GM12878 (cell line): ENCODE measurements around the gene IGSF23. TPM values are rescaled to one million over a fixed set of nuclear protein-coding genes. Genes with fewer than 3 reads are reported as not detected.

Experiments
- ATAC-seq: fragments of 200-7000 bp; cut with Tn5 transposase; 3 replicates; pipeline ENCODE4 v1.9.1; 2020; ENCODE audit warnings: mild to moderate bottlenecking, moderate library complexity
- BruUV-seq: library from RNA; stranded (reverse); fragments of 400-500 nt; replicated peaks from 2 replicates; lab custom pipeline; 2021; lab: Mats Ljungman, UMichigan
- CTCF ChIA-PET: fragments of 300-600 bp; sonication (Branson Sonifier 250); formaldehyde crosslinking; extraction: SDS; loops from one replicate; lab custom pipeline; 2021; ENCODE audit warnings: inconsistent platforms; lab: Yijun Ruan, JAX
- POLR2A ChIA-PET: fragments of 350-600 bp; formaldehyde crosslinking; extraction: SDS; loops from one replicate; lab custom pipeline; 2021; ENCODE audit warnings: inconsistent platforms; lab: Charles Lee
- RAD21 ChIA-PET: fragments of 300-600 bp; sonication (Branson Sonifier 250); formaldehyde crosslinking; loops from one replicate; lab custom pipeline; 2023; ENCODE audit warnings: antibody characterized with exemption; ENCODE audit not compliant: unreplicated experiment; lab: Charles Lee
- SMC1A ChIA-PET: fragments of 300-600 bp; sonication (Branson Sonifier 250); formaldehyde crosslinking; loops from one replicate; lab custom pipeline; 2023; ENCODE audit not compliant: unreplicated experiment, uncharacterized antibody; lab: Charles Lee
- DNase-seq: peaks from one replicate; pipeline ENCODE4 v3.0.0-alpha.2; 2011; ENCODE audit warnings: low read depth, low spot score
- FAIRE-seq: peaks from 3 replicates; lab custom pipeline; 2011; peaks lifted over from hg19 to GRCh38; lab: Jason Lieb, UNC
- H2AFZ ChIP-seq: 2 replicates; pipeline ENCODE4 v1.6.0; 2011; ENCODE audit warnings: low read depth, low read length, control low read depth; ENCODE audit not compliant: control insufficient read depth
- H3K27ac ChIP-seq: 2 replicates; pipeline ENCODE4 v1.5.1; 2011; ENCODE audit warnings: control low read depth; ENCODE audit not compliant: control insufficient read depth, insufficient read depth
- H3K27me3 ChIP-seq, 2 experiments: replicated peaks in 1 of 2; 2 replicates each; pipeline versions ENCODE4 v1.6.0 to v1.6.1; 2011; ENCODE audit warnings: low read length in 1 of 2; ENCODE audit not compliant: control insufficient read depth in 2 of 2, insufficient read depth in 2 of 2
- H3K36me3 ChIP-seq, 2 experiments: 2 replicates each; pipeline ENCODE4 v1.5.1; 2011; ENCODE audit warnings: low read length in 1 of 2; ENCODE audit not compliant: control insufficient read depth in 2 of 2, insufficient read depth in 2 of 2
- H3K4me1 ChIP-seq: 2 replicates; pipeline ENCODE4 v1.6.1; 2011; ENCODE audit warnings: mild to moderate bottlenecking, low read length, moderate library complexity, mixed read lengths; ENCODE audit not compliant: control insufficient read depth, insufficient read depth
- H3K4me2 ChIP-seq: 2 replicates; pipeline ENCODE4 v1.6.0; 2011; ENCODE audit warnings: control low read depth; ENCODE audit not compliant: control insufficient read depth, insufficient read depth
- H3K4me3 ChIP-seq: fragments of 200-600 bp; sonication (generic); 2 replicates; pipeline ENCODE4 v1.5.1; 2016
- H3K79me2 ChIP-seq: 2 replicates; pipeline ENCODE4 v1.6.0; 2011; ENCODE audit warnings: low read length; ENCODE audit not compliant: control insufficient read depth, insufficient read depth
- H3K9ac ChIP-seq: 2 replicates; pipeline ENCODE4 v1.8.0; 2011; ENCODE audit warnings: low read length, control low read depth, mixed read lengths; ENCODE audit not compliant: control insufficient read depth, insufficient read depth
- H3K9me3 ChIP-seq: replicated peaks from 3 replicates; pipeline ENCODE4 v1.5.1; 2011; ENCODE audit warnings: mild to moderate bottlenecking, low read length; ENCODE audit not compliant: control insufficient read depth, insufficient read depth
- H4K20me1 ChIP-seq: 2 replicates; pipeline ENCODE4 v1.6.0; 2011; ENCODE audit not compliant: control insufficient read depth, insufficient read depth
- IKZF2 ChIP-seq, 2 experiments: fragments of 450-650 bp; IDR thresholded peaks; 2 replicates each; pipeline ENCODE4 v1.6.1; 2017; ENCODE audit warnings: mild to moderate bottlenecking in 2 of 2, moderate library complexity in 2 of 2
- LARP7 ChIP-seq: fragments of 450-650 bp; IDR thresholded peaks from 2 replicates; pipeline ENCODE4 v1.6.1; 2017; ENCODE audit warnings: mild to moderate bottlenecking
- NFYA ChIP-seq: IDR thresholded peaks from 2 replicates; pipeline ENCODE4 v1.6.1; 2011; ENCODE audit warnings: low read depth, mild to moderate bottlenecking, low read length, improper control_type of control experiment, borderline replicate concordance
- SRF ChIP-seq, 2 experiments: IDR thresholded peaks; 2 replicates each; pipeline ENCODE4 v1.6.1; 2011; ENCODE audit warnings: low read depth in 2 of 2, low read length in 2 of 2, mild to moderate bottlenecking in 1 of 2, moderate library complexity in 1 of 2
- ZNF24 ChIP-seq: fragments of 450-650 bp; IDR thresholded peaks from 2 replicates; pipeline ENCODE4 v1.6.1; 2017; ENCODE audit warnings: antibody characterized with exemption, mild to moderate bottlenecking
- WGBS: methylation state at CpG from one replicate; pipeline ENCODE4 v1.1.6; 2016; ENCODE audit warnings: low lambda C conversion rate; ENCODE audit not compliant: insufficient replicate concordance, insufficient coverage; ENCODE audit errors: missing lambda C conversion rate; 5-methylcytosine and 5-hydroxymethylcytosine counted together
- in situ Hi-C: fragments of 300-500 bp; cut with MboI; formaldehyde crosslinking; loops from 9 replicates; pipeline ENCODE4 v1.14.3; 2018; ENCODE audit warnings: mixed read lengths
- intact Hi-C: fragments of 100-400 bp; cut with micrococcal nuclease; formaldehyde crosslinking; loops from one replicate; pipeline ENCODE4 v1.14.2; 2022; ENCODE audit not compliant: unreplicated experiment
- polyA plus RNA-seq, 11 experiments: library from polyadenylated mRNA; depleted of rRNA in 4 of 11; unstranded in 6 of 11; stranded (reverse) in 5 of 11; fragments of >200 nt; fragmentation: Nextera tagmentation in 4 of 11; fragmentation: Illumina TruSeq in 1 of 11; extraction: Ambion mirVana in 4 of 11; extraction: Trizol in 1 of 11; gene quantifications; 1 replicate in 1 of 11; 2 replicates in 10 of 11; pipeline versions ENCODE4 v1.2.1 to v1.2.3, GENCODE V29; 2011 to 2016; ENCODE audit warnings: inconsistent platforms in 2 of 11, missing spikeins in 2 of 11, low read depth in 1 of 11
- total RNA-seq, 4 experiments: library from RNA; depleted of rRNA in 3 of 4; stranded (reverse); fragments of >200 nt in 3 of 4; fragmentation: Illumina TruSeq in 1 of 4; extraction: Trizol in 1 of 4; gene quantifications; 2 replicates each; pipeline versions ENCODE4 v1.2.1 to v1.2.3, GENCODE V29; 2013 to 2021

Gene IGSF23
- total and polyA plus RNA-seq, 10 of the 15 experiments (the other 5 are each of a cell fraction or from before 2014, with no cell fraction given): not detected

DNA sequence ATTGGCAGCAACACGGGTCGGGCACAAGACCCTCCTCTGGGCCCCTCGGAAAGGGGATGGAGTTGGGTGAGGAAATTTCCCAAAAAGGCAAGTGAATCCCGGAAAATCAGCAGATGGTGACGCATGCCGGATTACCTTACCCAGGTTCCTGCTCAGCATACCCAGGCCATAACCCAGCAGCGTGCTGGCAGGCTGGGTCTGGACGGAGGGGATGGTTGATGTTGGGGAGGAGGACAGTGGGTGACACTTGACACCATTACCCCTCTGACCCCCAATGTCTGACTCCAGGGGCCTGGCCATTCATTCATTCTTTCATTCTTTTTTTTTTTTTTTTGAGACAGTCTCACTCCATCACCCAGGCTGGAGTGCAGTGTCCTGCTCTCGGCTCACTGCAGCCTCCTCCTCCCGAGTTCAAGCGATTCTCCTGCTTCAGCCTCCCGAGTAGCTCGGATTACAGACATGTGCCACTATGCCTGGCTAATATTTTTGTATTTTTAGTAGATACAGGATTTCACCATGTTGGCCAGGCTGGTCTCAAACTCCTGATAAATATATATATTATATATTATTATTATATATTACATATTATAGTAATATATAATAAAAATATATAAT, 31.1 kb downstream of the IGSF23 start:
- no TSS peak for BruUV-seq
- H3K27me3 ChIP-seq: peaks cover 0 to 2% of the 10 kb centered on the region in 2 experiments; a peak in 1 of 4 replicates
- no peak overlapping the region for H3K9ac ChIP-seq
- H3K27ac ChIP-seq: no peak overlapping the region
- H3K9me3 ChIP-seq: no peaks in the 10 kb centered on the region
- H3K4me1 ChIP-seq: no peaks in the 10 kb centered on the region
- WGBS: 27% methylated on average over 13 of the region's 13 CpGs
- peak overlapping the region; percentile 54; the same call in 1 of the 2 replicates for H3K4me2 ChIP-seq
- TF ChIP-seq IKZF2 (IDR thresholded peaks at IDR 0.05): no peak
- TF ChIP-seq NFYA: no peak
- CTCF ChIA-PET: no interaction called here
- no peak for DNase-seq
- no peak for FAIRE-seq
- H3K4me3 ChIP-seq: peak overlapping the region; percentile 22; the same call in 1 of the 2 replicates
- H4K20me1 ChIP-seq: no peaks in the 10 kb centered on the region
- POLR2A ChIA-PET: no interaction called here
- no peak for ATAC-seq
- no peaks in the 10 kb centered on the region for H3K36me3 ChIP-seq
- H3K79me2 ChIP-seq: no peaks in the 10 kb centered on the region
- intact Hi-C loops (no loop called here), in situ Hi-C loops (no loop called here)
- H2AFZ ChIP-seq: no peak overlapping the region
- RAD21 ChIA-PET: no interaction called here
- SMC1A ChIA-PET: no interaction called here

DNA sequence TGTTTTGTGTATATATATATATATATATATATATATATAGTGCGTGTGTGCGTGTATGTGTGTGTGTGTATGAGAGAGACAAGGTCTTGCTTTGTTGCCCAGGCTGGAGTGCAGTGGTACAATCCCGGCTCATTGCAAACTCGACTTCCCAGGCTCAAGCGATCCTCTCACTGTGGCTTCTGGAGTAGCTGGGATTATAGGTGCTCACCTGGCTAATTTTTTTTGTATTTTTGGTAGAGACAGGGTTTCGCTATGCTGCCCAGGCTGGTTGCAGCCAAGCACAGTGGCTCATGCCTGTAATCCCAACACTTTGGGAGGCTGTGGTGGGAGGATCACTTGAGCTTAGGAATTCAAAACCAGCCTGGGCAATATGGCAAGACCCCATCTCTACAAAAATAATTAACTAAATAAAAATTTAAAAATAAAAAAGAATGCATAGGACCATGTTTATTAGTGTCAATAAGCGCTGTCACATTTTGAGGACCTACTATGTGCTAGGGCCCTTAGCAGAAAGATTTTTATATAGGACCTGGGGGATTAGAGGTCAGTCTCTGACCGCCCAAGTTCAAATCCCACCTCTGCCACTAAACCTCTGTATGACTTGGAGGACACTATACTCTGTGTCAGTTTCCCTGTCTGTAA, 32.2 kb downstream of the IGSF23 start:
- no peaks in the 10 kb centered on the region for H4K20me1 ChIP-seq
- 42% methylated on average over 8 of the region's 8 CpGs for WGBS
- H3K4me2 ChIP-seq: no peak overlapping the region
- H3K27ac ChIP-seq: no peak overlapping the region
- H3K36me3 ChIP-seq: no peaks in the 10 kb centered on the region
- FAIRE-seq (no peak), DNase-seq (no peak), ATAC-seq (no peak)
- no peaks in the 10 kb centered on the region for H3K4me1 ChIP-seq
- H2AFZ ChIP-seq: no peak overlapping the region
- H3K27me3 ChIP-seq: peaks cover 0 to 2% of the 10 kb centered on the region in 2 experiments; a peak in 1 of 4 replicates
- intact Hi-C loops (no loop called here), in situ Hi-C loops (no loop called here)
- TF ChIP-seq SRF (IDR thresholded peaks at IDR 0.05; ENCODE audit: low read depth in 2 of 2, low read length in 2 of 2): no peak
- no peak for TF ChIP-seq LARP7
- TF ChIP-seq ZNF24: no peak
- ChIA-PET CTCF (no interaction called here), POLR2A (no interaction called here), SMC1A (no interaction called here), RAD21 (no interaction called here)
- H3K9me3 ChIP-seq: no peaks in the 10 kb centered on the region
- H3K79me2 ChIP-seq: no peaks in the 10 kb centered on the region
- BruUV-seq: no TSS peak
- no peak overlapping the region for H3K9ac ChIP-seq
- H3K4me3 ChIP-seq: no peak overlapping the region
